GM18861 (cell line): Measurements from ENCODE around the gene DBN1.

ENCODE experiments used
- ATAC-seq: cut with Tn5 transposase; IDR thresholded peaks from one replicate; pipeline ENCODE4 v1.9.1; 2021; ENCODE audit not compliant: unreplicated experiment

DBN1 gene

GRCh38 chr5:177457852-177458681 is 15.4 kb downstream of the DBN1 start:
- no peak for ATAC-seq

- ATAC-seq, result peak; percentile 42
Observed at GRCh38 chr5:177456976-177457851, 16.2 kb downstream of the DBN1 start.

- no peak for ATAC-seq
Observed at GRCh38 chr5:177456591-177456964, 16.9 kb downstream of the DBN1 start.

GRCh38 chr5:177455661-177456590 is 17.5 kb downstream of the DBN1 start:
- ATAC-seq, result peak; percentile 10

GRCh38 chr5:177455036-177455660 is 18.3 kb downstream of the DBN1 start:
- ATAC-seq, result peak; percentile 35

- peak; percentile 32 for ATAC-seq
Observed at GRCh38 chr5:177454397-177455035, 18.9 kb downstream of the DBN1 start.

- peak; percentile 0 for ATAC-seq
Observed at GRCh38 chr5:177453852-177454396, 19.5 kb downstream of the DBN1 start.

- no peak for ATAC-seq
Observed at GRCh38 chr5:177452688-177453638, 20.5 kb downstream of the DBN1 start.

GRCh38 chr5:177450667-177451424 is 22.6 kb downstream of the DBN1 start:
- no peak for ATAC-seq

- ATAC-seq, result no peak
Observed at GRCh38 chr5:177449140-177450061, 24.0 kb downstream of the DBN1 start.

GRCh38 chr5:177448244-177448950 is 25.0 kb downstream of the DBN1 start:
- no peak for ATAC-seq

GRCh38 chr5:177447611-177448243 is 25.7 kb downstream of the DBN1 start:
- no peak for ATAC-seq

- ATAC-seq, result no peak
Observed at GRCh38 chr5:177447066-177447610, 26.3 kb downstream of the DBN1 start.

GRCh38 chr5:177446200-177447065 is 27.0 kb downstream of the DBN1 start, which contains the start of gene PRR7:
TSS of gene PRR7 (plus strand) at chr5:177446814. CDS start at chr5:177455068, 8,254 bp downstream.
- no peak for ATAC-seq

GRCh38 chr5:177445917-177446199 is 27.6 kb downstream of the DBN1 start:
- ATAC-seq, result no peak
